Parathyroid adenoma (tissue), 2 donors: ENCODE measurements around the gene SCGB1C2.
"Not testable (repeated sequence)": the region's sequence is repeated elsewhere in the genome, so short reads cannot be mapped to it uniquely, and the experiment has no call there.

Source experiments
- H2AFZ ChIP-seq: fragments of 300-600 bp; sonication (generic); one replicate; pipeline ENCODE4 v1.7.0; 2017; ENCODE audit warnings: antibody characterized with exemption, mild to moderate bottlenecking
- H3K27ac ChIP-seq: fragments of 300-600 bp; sonication (generic); one replicate; pipeline ENCODE4 v1.7.0; 2017
- H3K27me3 ChIP-seq: fragments of 300-600 bp; sonication (generic); one replicate; pipeline ENCODE4 v1.7.0; 2017; ENCODE audit warnings: low read length; ENCODE audit not compliant: control insufficient read depth, insufficient read depth
- H3K36me3 ChIP-seq: fragments of 300-600 bp; sonication (generic); one replicate; pipeline ENCODE4 v1.7.0; 2017; ENCODE audit warnings: low read length; ENCODE audit not compliant: control insufficient read depth, insufficient read depth
- H3K4me1 ChIP-seq: fragments of 300-600 bp; sonication (generic); one replicate; pipeline ENCODE4 v1.7.0; 2017; ENCODE audit warnings: control low read depth
- H3K4me2 ChIP-seq: fragments of 300-600 bp; sonication (generic); one replicate; pipeline ENCODE4 v1.7.0; 2017; ENCODE audit warnings: low read length
- H3K4me3 ChIP-seq: fragments of 300-600 bp; sonication (generic); one replicate; pipeline ENCODE4 v1.7.0; 2017; ENCODE audit warnings: low read depth, low read length
- H3K79me2 ChIP-seq: fragments of 300-600 bp; sonication (generic); one replicate; pipeline ENCODE4 v1.7.0; 2017; ENCODE audit warnings: control low read depth
- H3K9ac ChIP-seq: fragments of 300-600 bp; sonication (generic); one replicate; pipeline ENCODE4 v1.7.0; 2017; ENCODE audit warnings: mild to moderate bottlenecking
- H3K9me3 ChIP-seq: fragments of 300-600 bp; sonication (generic); one replicate; pipeline ENCODE4 v1.7.0; 2017; ENCODE audit warnings: low read length; ENCODE audit not compliant: control insufficient read depth
- TF ChIP-seq, protein P1 (sequence below): fragments of 300-600 bp; sonication (generic); IDR thresholded peaks from one replicate; pipeline ENCODE4 v1.7.0; 2017; ENCODE audit warnings: antibody characterized with exemption, mild to moderate bottlenecking
- donor health status: primary hyperparathyroidism.

Gene SCGB1C2

DNA sequence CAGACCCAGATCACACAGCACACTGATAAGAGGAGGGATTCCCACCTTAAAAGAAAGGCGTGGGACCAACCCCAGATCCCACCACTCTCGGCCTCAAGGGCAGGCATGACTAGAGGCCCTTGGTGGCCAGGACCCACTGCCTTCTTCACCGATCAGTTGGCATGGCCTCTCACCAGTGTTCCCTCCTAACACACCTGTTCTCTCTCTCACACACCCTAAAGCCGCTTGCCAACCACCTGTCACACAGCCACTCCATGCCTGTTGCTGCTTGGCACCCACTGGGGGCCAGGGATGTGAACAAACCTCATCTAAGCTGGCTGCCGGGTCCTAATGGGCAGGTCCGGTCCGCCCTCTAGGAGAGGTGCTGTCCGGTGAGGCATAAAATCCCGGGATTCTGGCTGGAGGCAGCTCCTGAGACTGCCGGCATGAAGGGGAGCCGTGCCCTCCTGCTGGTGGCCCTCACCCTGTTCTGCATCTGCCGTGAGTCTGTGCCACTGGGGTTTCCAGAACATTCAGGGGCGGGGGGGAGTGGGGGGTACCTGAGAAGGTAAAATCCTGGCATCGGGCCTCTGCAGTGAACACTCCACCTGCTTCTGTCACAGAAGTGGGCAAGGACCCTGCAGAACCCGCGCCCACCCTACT lies at the start of gene SCGB1C2:
Gene SCGB1C2, plus strand, starts transcription at position 404 of the 642 bp plus-strand sequence. Its CDS starts 22 bp downstream, at position 426.
- not testable (repeated sequence) for H3K79me2 ChIP-seq, H3K9me3 ChIP-seq, H3K27ac ChIP-seq, H3K4me3 ChIP-seq, H3K4me2 ChIP-seq, H3K27me3 ChIP-seq, H2AFZ ChIP-seq, H3K36me3 ChIP-seq, H3K4me1 ChIP-seq, H3K9ac ChIP-seq

DNA sequence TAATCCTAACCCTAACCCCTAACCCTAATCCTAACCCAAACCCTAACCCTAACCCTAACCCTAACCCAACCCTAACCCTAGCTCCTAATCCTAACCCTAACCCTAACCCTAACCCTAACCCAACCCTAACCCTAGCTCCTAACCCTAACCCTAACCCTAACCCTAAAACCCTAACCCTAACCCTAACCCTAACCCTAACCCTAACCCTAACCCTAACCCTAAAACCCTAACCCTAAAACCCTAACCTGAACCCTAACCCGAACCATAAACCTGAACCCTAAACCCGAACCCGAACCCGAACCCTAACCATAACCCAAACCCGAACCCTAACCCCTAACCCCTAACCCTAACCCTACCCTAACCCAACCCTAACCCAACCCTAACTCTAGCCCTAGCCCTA lies 24.3 kb upstream of the SCGB1C2 start:
- H3K27me3 ChIP-seq, H3K27ac ChIP-seq, H3K4me1 ChIP-seq, H3K4me3 ChIP-seq, H3K9ac ChIP-seq, H3K79me2 ChIP-seq, H3K9me3 ChIP-seq, H2AFZ ChIP-seq, H3K36me3 ChIP-seq, H3K4me2 ChIP-seq: not testable (repeated sequence)

DNA sequence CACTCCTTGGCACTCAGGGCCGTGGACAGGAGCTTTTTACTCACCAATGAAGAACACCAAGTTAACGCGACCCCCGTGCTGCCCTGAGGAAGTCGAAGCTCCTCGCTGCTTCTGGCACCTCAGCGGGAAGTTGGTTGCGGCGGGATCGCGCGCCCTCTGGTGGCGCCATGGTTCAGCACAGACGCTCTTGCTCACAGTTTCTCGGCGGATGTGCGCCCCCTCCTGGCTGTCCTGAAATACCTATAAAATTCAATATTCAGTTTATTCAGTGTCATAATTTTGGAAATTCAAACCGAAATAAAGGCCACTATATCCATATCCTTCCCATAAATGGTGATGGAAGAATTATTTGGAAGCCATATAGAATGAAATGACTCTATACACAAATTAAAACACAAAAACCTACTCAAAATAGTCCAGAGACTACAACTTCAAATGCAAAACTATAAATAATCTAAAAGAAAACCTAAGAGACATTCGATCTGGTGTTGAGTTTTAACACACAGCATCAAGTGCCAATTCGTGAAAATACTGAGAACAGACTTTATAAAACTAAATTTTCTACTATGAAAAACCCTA lies 18.9 kb upstream of the SCGB1C2 start:
- TF ChIP-seq, protein P1, sequence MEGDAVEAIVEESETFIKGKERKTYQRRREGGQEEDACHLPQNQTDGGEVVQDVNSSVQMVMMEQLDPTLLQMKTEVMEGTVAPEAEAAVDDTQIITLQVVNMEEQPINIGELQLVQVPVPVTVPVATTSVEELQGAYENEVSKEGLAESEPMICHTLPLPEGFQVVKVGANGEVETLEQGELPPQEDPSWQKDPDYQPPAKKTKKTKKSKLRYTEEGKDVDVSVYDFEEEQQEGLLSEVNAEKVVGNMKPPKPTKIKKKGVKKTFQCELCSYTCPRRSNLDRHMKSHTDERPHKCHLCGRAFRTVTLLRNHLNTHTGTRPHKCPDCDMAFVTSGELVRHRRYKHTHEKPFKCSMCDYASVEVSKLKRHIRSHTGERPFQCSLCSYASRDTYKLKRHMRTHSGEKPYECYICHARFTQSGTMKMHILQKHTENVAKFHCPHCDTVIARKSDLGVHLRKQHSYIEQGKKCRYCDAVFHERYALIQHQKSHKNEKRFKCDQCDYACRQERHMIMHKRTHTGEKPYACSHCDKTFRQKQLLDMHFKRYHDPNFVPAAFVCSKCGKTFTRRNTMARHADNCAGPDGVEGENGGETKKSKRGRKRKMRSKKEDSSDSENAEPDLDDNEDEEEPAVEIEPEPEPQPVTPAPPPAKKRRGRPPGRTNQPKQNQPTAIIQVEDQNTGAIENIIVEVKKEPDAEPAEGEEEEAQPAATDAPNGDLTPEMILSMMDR: peak; percentile 36
- H3K9me3 ChIP-seq, H3K27ac ChIP-seq, H3K4me2 ChIP-seq, H2AFZ ChIP-seq, H3K27me3 ChIP-seq, H3K36me3 ChIP-seq, H3K79me2 ChIP-seq, H3K4me3 ChIP-seq, H3K9ac ChIP-seq, H3K4me1 ChIP-seq: not testable (repeated sequence)

DNA sequence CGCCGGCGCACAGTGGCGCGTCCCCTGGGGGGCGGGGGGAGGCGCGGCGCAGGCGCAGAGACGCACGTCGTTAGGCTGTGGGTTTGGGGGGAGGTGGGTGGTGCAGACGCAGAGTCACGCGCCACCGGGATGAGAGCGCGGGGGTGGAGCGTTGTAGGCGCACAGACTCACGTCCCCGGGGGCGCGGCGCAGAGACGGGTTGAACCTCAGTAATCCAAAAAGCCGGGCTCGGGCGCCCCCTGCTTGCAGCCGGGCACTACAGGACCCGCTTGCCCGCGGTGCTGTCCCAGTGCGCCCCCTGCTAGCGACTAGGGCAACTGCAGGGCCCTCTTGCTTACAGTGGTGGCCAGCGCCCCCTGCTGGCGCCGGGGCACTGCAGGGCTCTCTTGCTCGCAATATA lies 3.4 kb upstream of the SCGB1C2 start:
- not testable (repeated sequence) for H3K4me1 ChIP-seq, H3K4me3 ChIP-seq, H3K27me3 ChIP-seq

DNA sequence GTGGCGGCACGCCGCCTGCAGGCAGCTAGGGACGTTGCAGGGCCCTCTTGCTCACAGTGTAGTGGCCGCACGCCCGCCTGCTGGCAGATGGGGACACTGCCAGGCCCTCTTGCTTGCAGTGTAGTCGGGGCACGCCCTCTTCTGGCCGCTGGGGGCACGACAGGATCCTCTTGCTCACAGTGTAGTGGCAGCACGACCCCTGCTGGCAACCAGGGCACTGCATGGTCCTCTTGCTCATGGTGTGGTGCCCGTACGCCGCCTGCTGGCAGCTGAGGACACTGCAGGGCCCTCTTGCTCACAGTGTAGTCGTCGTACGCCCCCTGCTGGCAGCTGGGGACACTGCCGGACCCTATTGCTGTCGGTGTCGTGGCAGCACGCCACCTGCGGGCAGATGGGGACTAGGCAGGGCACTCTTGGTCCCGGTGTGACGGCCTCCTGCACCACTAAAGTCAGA lies 3.0 kb upstream of the SCGB1C2 start:
- not testable (repeated sequence) for H3K9ac ChIP-seq, H3K36me3 ChIP-seq, H3K27me3 ChIP-seq, H3K4me3 ChIP-seq, H3K4me2 ChIP-seq, H3K4me1 ChIP-seq, H3K79me2 ChIP-seq, H3K27ac ChIP-seq, H3K9me3 ChIP-seq, H2AFZ ChIP-seq

More for the DNA sequence above, 3.4 kb upstream of the SCGB1C2 start:
- H3K9ac ChIP-seq, H2AFZ ChIP-seq, H3K36me3 ChIP-seq, H3K9me3 ChIP-seq, H3K27ac ChIP-seq, H3K4me2 ChIP-seq, H3K79me2 ChIP-seq: not testable (repeated sequence)

DNA sequence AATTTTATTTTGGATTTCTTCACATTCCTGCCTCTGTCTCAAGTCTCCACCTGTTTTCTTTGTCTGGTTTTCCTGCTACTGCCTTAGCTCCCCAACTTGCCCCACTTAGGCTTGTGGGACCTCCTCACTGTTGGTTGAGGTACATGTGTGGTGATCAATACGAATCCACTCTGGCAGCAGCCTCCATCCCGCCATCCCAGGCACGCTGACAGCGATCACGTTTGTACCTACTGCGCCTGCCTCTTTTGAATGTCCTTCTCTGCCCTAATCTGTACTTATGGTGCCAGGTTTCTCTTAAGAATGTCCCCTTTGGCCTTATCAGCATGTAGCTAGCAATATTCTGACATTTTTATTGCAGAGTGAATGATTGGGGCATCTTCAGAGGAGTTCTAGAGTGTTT lies 2.3 kb upstream of the SCGB1C2 start:
- not testable (repeated sequence) for H3K9ac ChIP-seq, H3K27me3 ChIP-seq, H2AFZ ChIP-seq, H3K4me1 ChIP-seq, H3K36me3 ChIP-seq, H3K27ac ChIP-seq, H3K4me3 ChIP-seq, H3K4me2 ChIP-seq, H3K9me3 ChIP-seq, H3K79me2 ChIP-seq

DNA sequence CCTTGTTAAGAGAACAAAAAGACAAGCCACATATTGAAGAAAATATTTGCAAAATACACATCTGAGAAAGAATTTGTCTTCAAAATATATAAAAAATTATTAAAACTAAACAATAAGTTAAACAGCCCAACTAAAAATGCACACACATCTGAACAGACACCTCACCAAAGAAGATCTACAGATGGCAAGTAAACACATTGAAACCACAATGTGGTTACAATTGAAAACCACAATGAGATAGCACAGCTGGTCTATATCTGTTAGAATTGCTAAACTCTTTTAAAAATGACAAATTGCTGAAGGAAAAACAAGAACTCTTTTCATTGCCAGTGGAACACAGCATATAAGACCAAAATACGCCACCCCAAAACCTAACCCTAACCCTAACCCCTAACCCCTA lies 1.5 kb upstream of the SCGB1C2 start:
- not testable (repeated sequence) for H3K79me2 ChIP-seq, H3K27me3 ChIP-seq, H3K36me3 ChIP-seq, H3K4me1 ChIP-seq, H3K4me3 ChIP-seq, H3K9ac ChIP-seq, H2AFZ ChIP-seq, H3K4me2 ChIP-seq, H3K27ac ChIP-seq, H3K9me3 ChIP-seq
